CD4-positive, alpha-beta memory T cell (primary cell): ENCODE measurements around the gene MAPK8IP3. TPM values are rescaled to one million over a fixed set of nuclear protein-coding genes. Genes with fewer than 3 reads are reported as not detected.

Experiments
- CTCF ChIA-PET: fragments of 350-600 bp; sonication (Branson Sonifier 250); formaldehyde crosslinking; loops from one replicate; lab custom pipeline; 2021; ENCODE audit warnings: inconsistent platforms; ENCODE audit not compliant: partially characterized antibody; lab: Charles Lee
- POLR2A ChIA-PET: fragments of 350-600 bp; sonication (Branson Sonifier 250); formaldehyde crosslinking; loops from one replicate; lab custom pipeline; 2021; ENCODE audit not compliant: partially characterized antibody; lab: Charles Lee
- DNase-seq, 5 donors: peaks; one replicate each; pipeline versions ENCODE4 v3.0.0 to v3.0.0-alpha.2; 2020 to 2022; ENCODE audit warnings: mixed read lengths in 1 of 5
- H3K27ac ChIP-seq: one replicate; pipeline ENCODE4 v1.7.0; 2013; ENCODE audit warnings: low read depth, low read length
- H3K27me3 ChIP-seq: 2 replicates; pipeline ENCODE4 v1.7.0; 2013; ENCODE audit warnings: mild to moderate bottlenecking, low read length, moderate library complexity; ENCODE audit not compliant: insufficient read depth
- H3K36me3 ChIP-seq: 2 replicates; pipeline ENCODE4 v1.7.0; 2013; ENCODE audit warnings: mild to moderate bottlenecking, low read length, moderate library complexity; ENCODE audit not compliant: insufficient read depth
- H3K4me1 ChIP-seq: 2 replicates; pipeline ENCODE4 v1.7.0; 2013; ENCODE audit warnings: mild to moderate bottlenecking, low read length, moderate library complexity; ENCODE audit not compliant: insufficient read depth
- H3K4me3 ChIP-seq, 2 donors: one replicate each; pipeline ENCODE4 v1.7.0; 2013; ENCODE audit warnings: low read length in 2 of 2, mild to moderate bottlenecking in 1 of 2
- H3K9me3 ChIP-seq, 2 donors: one replicate each; pipeline ENCODE4 v1.7.0; 2013; ENCODE audit warnings: low read length in 2 of 2, control low read depth in 1 of 2; ENCODE audit not compliant: control insufficient read depth in 1 of 2
- H3K27ac Mint-ChIP-seq, 7 donors: one replicate each; pipeline ENCODE4 v1.8.0; 2020 to 2021; ENCODE audit warnings: mixed read lengths in 7 of 7, mild to moderate bottlenecking in 6 of 7, inconsistent platforms in 3 of 7, moderate library complexity in 3 of 7
- H3K27me3 Mint-ChIP-seq, 2 donors: one replicate each; pipeline ENCODE4 v1.8.0; 2020 to 2021; ENCODE audit warnings: mixed read lengths in 2 of 2
- H3K36me3 Mint-ChIP-seq, 2 donors: one replicate each; pipeline ENCODE4 v1.8.0; 2020 to 2021; ENCODE audit warnings: mixed read lengths in 2 of 2, inconsistent platforms in 1 of 2, mild to moderate bottlenecking in 1 of 2
- H3K4me1 Mint-ChIP-seq, 4 donors: one replicate each; pipeline ENCODE4 v1.8.0; 2020 to 2021; ENCODE audit warnings: mixed read lengths in 4 of 4, mild to moderate bottlenecking in 1 of 4
- H3K4me3 Mint-ChIP-seq, 8 donors: one replicate each; pipeline ENCODE4 v1.8.0; 2020 to 2021; ENCODE audit warnings: mixed read lengths in 8 of 8, mild to moderate bottlenecking in 7 of 8, moderate library complexity in 6 of 8, inconsistent platforms in 3 of 8
- H3K9me3 Mint-ChIP-seq, 8 donors: one replicate each; pipeline ENCODE4 v1.8.0; 2020 to 2021; ENCODE audit warnings: mixed read lengths in 8 of 8, mild to moderate bottlenecking in 5 of 8, inconsistent platforms in 3 of 8, moderate library complexity in 1 of 8
- intact Hi-C: fragments of 100-400 bp; cut with micrococcal nuclease; formaldehyde crosslinking; loops from one replicate; pipeline ENCODE4 v1.15.1; 2023
- polyA plus RNA-seq, 2 donors: library from polyadenylated mRNA; unstranded; fragments of 300-500 nt; fragmentation: Illumina TruSeq; gene quantifications; one replicate each; pipeline ENCODE4 v1.2.3, GENCODE V29; 2021
- total RNA-seq, 2 experiments: library from RNA; stranded (reverse); gene quantifications; one replicate each; pipeline ENCODE4 v1.2.3, GENCODE V29; 2021

Gene MAPK8IP3
- total and polyA plus RNA-seq, 4 experiments from 2014 or later = 0.86 to 248 (median 121) TPM

GRCh38 chr16:1751946-1752345 lies 46.0 kb downstream of the MAPK8IP3 start:
- Mint-ChIP-seq H3K4me3 (no peak overlapping the region), H3K4me1 (peaks cover 3 to 12% (median 8%) of the 10 kb centered on the region in 4 donors), H3K36me3 (peaks cover 18 to 39% of the 10 kb centered on the region in 2 donors), H3K9me3 (no peaks in the 10 kb centered on the region), H3K27me3 (no peaks in the 10 kb centered on the region), H3K27ac (no peak overlapping the region)
- Histone ChIP-seq H3K4me1 (peaks cover 3% of the 10 kb centered on the region), H3K36me3 (peaks cover 39% of the 10 kb centered on the region), H3K27me3 (no peaks in the 10 kb centered on the region), H3K4me3 (no peak overlapping the region), H3K9me3 (no peaks in the 10 kb centered on the region), H3K27ac (no peak overlapping the region)
- CTCF ChIA-PET = no interaction called here
- intact Hi-C loops = no loop called here
- POLR2A ChIA-PET = no interaction called here
- DNase-seq = peak in 1 of 5 donors; percentile 33

- intact Hi-C loops = no loop called here
- POLR2A ChIA-PET = no interaction called here
Observed at GRCh38 chr16:1752853-1753252, 46.9 kb downstream of the MAPK8IP3 start.

GRCh38 chr16:1754204-1754603 lies 48.2 kb downstream of the MAPK8IP3 start:
- Histone ChIP-seq H3K27ac (no peak overlapping the region), H3K36me3 (peaks cover 20% of the 10 kb centered on the region), H3K9me3 (no peaks in the 10 kb centered on the region), H3K27me3 (no peaks in the 10 kb centered on the region), H3K4me3 (no peak overlapping the region), H3K4me1 (peaks cover 9% of the 10 kb centered on the region)
- Mint-ChIP-seq H3K4me1 (peaks cover 8 to 20% (median 14%) of the 10 kb centered on the region in 4 donors), H3K9me3 (no peaks in the 10 kb centered on the region), H3K27ac (peak overlapping the region in 1 of 7 donors; percentile 64), H3K27me3 (no peaks in the 10 kb centered on the region), H3K4me3 (no peak overlapping the region), H3K36me3 (peaks cover 8 to 22% of the 10 kb centered on the region in 2 donors)
- DNase-seq = no peak
- ChIA-PET CTCF (no interaction called here), POLR2A (no interaction called here)
- intact Hi-C loops = no loop called here

More at GRCh38 chr16:1752853-1753252, 46.9 kb downstream of the MAPK8IP3 start:
- H3K27ac ChIP-seq = no peak overlapping the region
- peaks cover 9% of the 10 kb centered on the region for H3K4me1 ChIP-seq
- Mint-ChIP-seq H3K27me3 (no peaks in the 10 kb centered on the region), H3K4me1 (peaks cover 8 to 20% (median 14%) of the 10 kb centered on the region in 4 donors), H3K27ac (no peak overlapping the region), H3K36me3 (peaks cover 14 to 33% of the 10 kb centered on the region in 2 donors), H3K9me3 (no peaks in the 10 kb centered on the region), H3K4me3 (no peak overlapping the region)
- H3K36me3 ChIP-seq = peaks cover 33% of the 10 kb centered on the region
- DNase-seq = peak in 1 of 5 donors; percentile 9
- H3K27me3 ChIP-seq = no peaks in the 10 kb centered on the region
- CTCF ChIA-PET = no interaction called here
- H3K9me3 ChIP-seq = no peaks in the 10 kb centered on the region
- no peak overlapping the region for H3K4me3 ChIP-seq

GRCh38 chr16:1757714-1758461 lies 51.9 kb downstream of the MAPK8IP3 start:
- CTCF ChIA-PET = no interaction called here
- intact Hi-C loops = no loop called here
- Mint-ChIP-seq H3K27ac (peak overlapping the region in 3 of 7 donors; percentile 22 to 46 (median 23)), H3K4me3 (peak overlapping the region in 1 of 8 donors; percentile 11), H3K9me3 (no peaks in the 10 kb centered on the region), H3K4me1 (peaks cover 8 to 20% (median 14%) of the 10 kb centered on the region in 4 donors), H3K27me3 (no peaks in the 10 kb centered on the region), H3K36me3 (peaks cover 4 to 22% of the 10 kb centered on the region in 2 donors)
- peaks cover 10% of the 10 kb centered on the region for H3K36me3 ChIP-seq
- no peak for DNase-seq
- H3K27me3 ChIP-seq = no peaks in the 10 kb centered on the region
- no peak overlapping the region for H3K27ac ChIP-seq
- peaks cover 9% of the 10 kb centered on the region for H3K4me1 ChIP-seq
- POLR2A ChIA-PET = no interaction called here
- H3K9me3 ChIP-seq = no peaks in the 10 kb centered on the region
- no peak overlapping the region for H3K4me3 ChIP-seq

GRCh38 chr16:1758923-1759322 lies 52.9 kb downstream of the MAPK8IP3 start:
- Mint-ChIP-seq H3K4me3 (no peak overlapping the region), H3K27ac (peak overlapping the region in 1 of 7 donors; percentile 37), H3K9me3 (no peaks in the 10 kb centered on the region), H3K27me3 (no peaks in the 10 kb centered on the region), H3K4me1 (peaks cover 8 to 20% (median 14%) of the 10 kb centered on the region in 4 donors), H3K36me3 (peaks cover 4 to 20% of the 10 kb centered on the region in 2 donors)
- Histone ChIP-seq H3K4me3 (no peak overlapping the region), H3K27ac (no peak overlapping the region), H3K36me3 (peaks cover 12% of the 10 kb centered on the region), H3K27me3 (no peaks in the 10 kb centered on the region), H3K4me1 (peaks cover 9% of the 10 kb centered on the region), H3K9me3 (no peaks in the 10 kb centered on the region)
- CTCF ChIA-PET = no interaction called here
- DNase-seq = no peak
- POLR2A ChIA-PET = no interaction called here
- intact Hi-C loops = no loop called here

GRCh38 chr16:1759511-1759910 lies 53.5 kb downstream of the MAPK8IP3 start:
- Histone ChIP-seq H3K4me1 (peaks cover 9% of the 10 kb centered on the region), H3K4me3 (no peak overlapping the region), H3K9me3 (no peaks in the 10 kb centered on the region), H3K36me3 (peaks cover 14% of the 10 kb centered on the region), H3K27me3 (no peaks in the 10 kb centered on the region), H3K27ac (no peak overlapping the region)
- Mint-ChIP-seq H3K9me3 (no peaks in the 10 kb centered on the region), H3K27me3 (no peaks in the 10 kb centered on the region), H3K36me3 (peaks cover 4 to 16% of the 10 kb centered on the region in 2 donors), H3K27ac (no peak overlapping the region), H3K4me1 (peaks cover 8 to 20% (median 14%) of the 10 kb centered on the region in 4 donors), H3K4me3 (no peak overlapping the region)
- POLR2A ChIA-PET = interaction anchor here (0.7 to 2.8 kb wide), 2 partner anchors 11 to 54 kb away, joined by 3 to 11 read pairs; partner anchors contain the start of genes MAPK8IP3 and NME3
- CTCF ChIA-PET = no interaction called here
- intact Hi-C loops = no loop called here
- DNase-seq = no peak

- DNase-seq = no peak
- Mint-ChIP-seq H3K9me3 (no peaks in the 10 kb centered on the region), H3K27me3 (no peaks in the 10 kb centered on the region), H3K36me3 (peaks cover 4 to 21% of the 10 kb centered on the region in 2 donors), H3K4me1 (peaks cover 8 to 18% (median 10%) of the 10 kb centered on the region in 4 donors), H3K4me3 (peak overlapping the region in 1 of 8 donors; percentile 18), H3K27ac (peak overlapping the region in 1 of 7 donors; percentile 38)
- Histone ChIP-seq H3K36me3 (peaks cover 24% of the 10 kb centered on the region), H3K9me3 (no peaks in the 10 kb centered on the region), H3K27ac (no peak overlapping the region), H3K27me3 (no peaks in the 10 kb centered on the region), H3K4me3 (no peak overlapping the region), H3K4me1 (peaks cover 9% of the 10 kb centered on the region)
- intact Hi-C loops = no loop called here
- ChIA-PET POLR2A (interaction anchor here (2.8 kb wide), 1 partner anchor 10 kb away, joined by 11 read pairs; the partner anchor contains the start of gene NME3), CTCF (no interaction called here)
Observed at GRCh38 chr16:1760911-1761310, 54.9 kb downstream of the MAPK8IP3 start.
